HepG2 (cell line): ENCODE measurements around the gene SLC41A3. TPM values are rescaled to one million over a fixed set of nuclear protein-coding genes. Genes with fewer than 3 reads are reported as not detected.

Experiments
- ATAC-seq: fragments of 200-7000 bp; cut with Tn5 transposase; 3 replicates; pipeline ENCODE4 v1.9.1; 2020; ENCODE audit warnings: mild to moderate bottlenecking, moderate library complexity
- BruUV-seq: library from RNA; stranded (reverse); fragments of 400-500 nt; replicated peaks from 2 replicates; lab custom pipeline; 2021; lab: Mats Ljungman, UMichigan
- CTCF ChIA-PET: fragments of 300-600 bp; formaldehyde crosslinking; extraction: SDS; loops from one replicate; lab custom pipeline; 2021; ENCODE audit warnings: low total read pairs, inconsistent platforms, low intra/inter-chr PET ratio; lab: Yijun Ruan, JAX
- POLR2A ChIA-PET: fragments of 350-600 bp; sonication (Branson Sonifier 250); formaldehyde crosslinking; loops from one replicate; lab custom pipeline; 2020; ENCODE audit warnings: antibody characterized with exemption, inconsistent platforms; lab: Yijun Ruan, JAX
- DNase-seq: peaks from one replicate; pipeline ENCODE4 v3.0.0-alpha.2; 2015; ENCODE audit warnings: low spot score
- FAIRE-seq: peaks from 3 replicates; lab custom pipeline; 2011; peaks lifted over from hg19 to GRCh38; lab: Jason Lieb, UNC
- H2AFZ ChIP-seq: one replicate; pipeline ENCODE4 v1.6.1; 2011; ENCODE audit warnings: low read length, inconsistent platforms
- H3K27ac ChIP-seq: fragments of 300-600 bp; 3 replicates; pipeline ENCODE4 v1.8.0; 2011; ENCODE audit warnings: mixed run types, mild to moderate bottlenecking, mixed read lengths, low read length, inconsistent platforms; ENCODE audit not compliant: insufficient read depth; ENCODE audit errors: extremely low read length
- H3K27me3 ChIP-seq, 2 experiments: fragments of 200-600 bp in 1 of 2; 2 replicates in 1 of 2; 3 replicates in 1 of 2; pipeline versions ENCODE4 v1.6.0 to v1.8.0; 2011; ENCODE audit warnings: low read length in 2 of 2, mild to moderate bottlenecking in 2 of 2, moderate library complexity in 2 of 2, inconsistent platforms in 1 of 2; ENCODE audit not compliant: insufficient read depth in 2 of 2, control insufficient read depth in 1 of 2
- H3K36me3 ChIP-seq, 2 experiments: fragments of 200-600 bp in 1 of 2; replicated peaks in 1 of 2; 2 replicates in 1 of 2; 3 replicates in 1 of 2; pipeline versions ENCODE4 v1.5.1 to v1.8.0; 2011; ENCODE audit warnings: low read length in 2 of 2, inconsistent platforms in 1 of 2; ENCODE audit not compliant: insufficient read depth in 2 of 2, control insufficient read depth in 1 of 2
- H3K4me1 ChIP-seq: 2 replicates; pipeline ENCODE4 v1.5.1; 2012; ENCODE audit warnings: low read length, inconsistent platforms; ENCODE audit not compliant: insufficient read depth
- H3K4me2 ChIP-seq: 2 replicates; pipeline ENCODE4 v1.6.0; 2011; ENCODE audit warnings: low read depth, low read length, inconsistent platforms
- H3K4me3 ChIP-seq, 3 experiments: fragments of 200-600 bp in 1 of 3; sonication (generic), shearing (Covaris generic) in 1 of 3; replicated peaks in 1 of 3; 2 replicates each; pipeline ENCODE4 v1.5.1; 2011 to 2016; ENCODE audit warnings: low read length in 3 of 3, inconsistent platforms in 2 of 3, low read depth in 2 of 3, mild to moderate bottlenecking in 2 of 3, control low read depth in 1 of 3, mixed read lengths in 1 of 3; ENCODE audit not compliant: insufficient read depth in 1 of 3
- H3K79me2 ChIP-seq: one replicate; pipeline ENCODE4 v1.6.1; 2011; ENCODE audit warnings: low read length, inconsistent platforms; ENCODE audit not compliant: insufficient read depth
- H3K9ac ChIP-seq: 2 replicates; pipeline ENCODE4 v1.6.0; 2011; ENCODE audit warnings: mild to moderate bottlenecking, low read depth, low read length, inconsistent platforms; ENCODE audit not compliant: insufficient read depth
- H3K9me3 ChIP-seq: 2 replicates; pipeline ENCODE4 v1.5.1; 2012; ENCODE audit warnings: mild to moderate bottlenecking, low read length
- H4K20me1 ChIP-seq: 2 replicates; pipeline ENCODE4 v1.6.0; 2011; ENCODE audit warnings: inconsistent platforms, mild to moderate bottlenecking, low read length, moderate library complexity; ENCODE audit not compliant: insufficient read depth
- BHLHE40 ChIP-seq: IDR thresholded peaks from 2 replicates; pipeline ENCODE4 v1.6.1; 2011; ENCODE audit warnings: low read length, improper control_type of control experiment
- CREB1 ChIP-seq, 2 experiments: fragments of 450-650 bp in 1 of 2; IDR thresholded peaks; 2 replicates each; pipeline ENCODE4 v1.6.1; 2016 to 2017; ENCODE audit warnings: control low read depth in 1 of 2, mild to moderate bottlenecking in 1 of 2, missing compliant biosample characterization in 1 of 2, missing genetic modification characterization in 1 of 2
- EZH2 ChIP-seq: conservative IDR thresholded peaks from 2 replicates; pipeline ENCODE4 v1.6.1; 2012; ENCODE audit warnings: mild to moderate bottlenecking, low read depth, low read length, moderate library complexity
- NFE2 ChIP-seq: sonication (generic); formaldehyde crosslinking; IDR thresholded peaks from 2 replicates; pipeline ENCODE4 v1.4.0; 2020; ENCODE audit warnings: missing genetic modification reagents
- REXO4 ChIP-seq: sonication (generic); formaldehyde crosslinking; IDR thresholded peaks from 2 replicates; pipeline ENCODE4 v1.8.0; 2022; ENCODE audit warnings: missing genetic modification reagents, mild to moderate bottlenecking, borderline replicate concordance
- RFX5 ChIP-seq: IDR thresholded peaks from 2 replicates; pipeline ENCODE4 v1.6.1; 2011; ENCODE audit warnings: low read depth, low read length, improper control_type of control experiment
- TAF1 ChIP-seq: sonication (generic); formaldehyde crosslinking; IDR thresholded peaks from 2 replicates; pipeline ENCODE4 v1.4.0; 2020; ENCODE audit warnings: missing genetic modification reagents
- TAF15 ChIP-seq: fragments of 200-400 bp; formaldehyde crosslinking; IDR thresholded peaks from one replicate; pipeline ENCODE4 v1.6.1; 2018; ENCODE audit warnings: mild to moderate bottlenecking, low read depth, low read length; ENCODE audit not compliant: poor library complexity, severe bottlenecking
- TRIM22 ChIP-seq: fragments of 450-650 bp; IDR thresholded peaks from 2 replicates; pipeline ENCODE4 v1.6.1; 2017
- ZFP37 ChIP-seq: sonication (generic); formaldehyde crosslinking; IDR thresholded peaks from 2 replicates; pipeline ENCODE4 v1.4.0; 2020; ENCODE audit warnings: missing genetic modification reagents, borderline replicate concordance
- ZHX1 ChIP-seq: sonication (generic); formaldehyde crosslinking; IDR thresholded peaks from 2 replicates; pipeline ENCODE4 v1.8.1; 2022; ENCODE audit warnings: low read depth, mild to moderate bottlenecking, missing genetic modification reagents
- ZNF17 ChIP-seq: sonication (generic); formaldehyde crosslinking; IDR thresholded peaks from 2 replicates; pipeline ENCODE4 v1.5.0; 2020; ENCODE audit warnings: mild to moderate bottlenecking, missing genetic modification reagents
- ZNF207 ChIP-seq: fragments of 450-650 bp; IDR thresholded peaks from 2 replicates; pipeline ENCODE4 v1.6.1; 2016; ENCODE audit warnings: antibody characterized with exemption, borderline replicate concordance
- ZNF816 ChIP-seq: sonication (generic); formaldehyde crosslinking; IDR thresholded peaks from 2 replicates; pipeline ENCODE4 v1.8.0; 2022; ENCODE audit warnings: missing genetic modification reagents, mild to moderate bottlenecking, borderline replicate concordance
- WGBS: methylation state at CpG from one replicate; pipeline ENCODE4 v1.1.6; 2017; ENCODE audit warnings: low lambda C conversion rate; 5-methylcytosine and 5-hydroxymethylcytosine counted together
- in situ Hi-C: cut with HindIII; loops from 2 replicates; pipeline ENCODE4 v1.10.0; 2017; ENCODE audit warnings: low pct_unique_long_range_greater_than_20kb; ENCODE audit not compliant: extremely low pct_ligation_motif_present
- intact Hi-C: fragments of 100-400 bp; cut with micrococcal nuclease; formaldehyde crosslinking; loops from one replicate; pipeline ENCODE4 v1.10.0; 2022; ENCODE audit not compliant: unreplicated experiment
- polyA plus RNA-seq, 8 experiments: library from polyadenylated mRNA; depleted of rRNA in 3 of 8; stranded (reverse) in 7 of 8; unstranded in 1 of 8; fragments of >200 nt; fragmentation: Illumina TruSeq in 4 of 8; extraction: Trizol in 4 of 8; gene quantifications; 2 replicates each; pipeline versions ENCODE4 v1.2.1 to v1.2.3, GENCODE V29; 2011 to 2016; ENCODE audit warnings: low read depth in 4 of 8, missing spikeins in 1 of 8, mixed read lengths in 1 of 8; ENCODE audit not compliant: insufficient read depth in 1 of 8
- total RNA-seq, 5 experiments: library from RNA; depleted of rRNA; stranded (reverse); fragments of >200 nt; fragmentation: Illumina TruSeq; extraction: Trizol; gene quantifications; 2 replicates each; pipeline ENCODE4 v1.2.3, GENCODE V29; 2016; ENCODE audit warnings: low read depth in 1 of 5

SLC41A3 gene
- total and polyA plus RNA-seq, 2 of the 13 experiments (the other 11 are each of a cell fraction or from before 2014, with no cell fraction given), result 26.0 to 71.1 TPM

DNA sequence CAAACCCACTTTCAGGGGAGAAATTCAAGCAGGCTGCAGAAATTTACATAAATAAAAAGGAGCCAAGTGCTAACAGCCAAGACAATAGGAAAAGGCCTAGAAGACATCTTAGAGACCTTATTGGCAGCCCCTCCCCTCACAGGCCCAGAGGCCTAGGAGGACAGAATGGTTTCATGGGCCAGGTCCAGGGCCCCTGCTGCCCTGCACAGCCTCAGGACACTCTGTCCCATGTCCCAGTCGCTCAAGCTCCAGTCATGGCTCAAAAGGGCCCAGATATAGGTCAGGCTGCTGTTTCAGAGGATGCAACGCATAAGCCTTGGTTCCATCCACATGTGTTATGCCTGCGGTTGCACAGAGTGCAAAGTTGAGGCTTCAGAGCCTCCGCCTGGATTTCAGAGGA lies 55.8 kb downstream of the SLC41A3 start:
- 60% methylated on average over 2 of the region's 4 CpGs for WGBS
- H3K4me3 ChIP-seq, result no peak overlapping the region
- no peaks in the 10 kb centered on the region for H4K20me1 ChIP-seq
- H3K79me2 ChIP-seq, result no peaks in the 10 kb centered on the region
- intact Hi-C loops, result no loop called here
- no peak overlapping the region for H3K9ac ChIP-seq
- no peaks in the 10 kb centered on the region for H3K4me1 ChIP-seq
- ChIA-PET CTCF (no interaction called here), POLR2A (no interaction called here)
- no peaks in the 10 kb centered on the region for H3K27me3 ChIP-seq
- TF ChIP-seq TAF1 (CRISPR knock-in tag) (no peak), ZNF17 (CRISPR knock-in tag) (no peak), NFE2 (CRISPR knock-in tag) (no peak), REXO4 (no peak), RFX5 (no peak), ZNF816 (CRISPR knock-in tag) (no peak), ZFP37 (CRISPR knock-in tag) (no peak), TRIM22 (no peak), BHLHE40 (no peak), ZNF207 (no peak), TAF15 (no peak), EZH2 (no peak), CREB1 (IDR thresholded peaks at IDR 0.05) (no peak), CREB1 (CRISPR knock-in tag; IDR thresholded peaks at IDR 0.05) (no peak), ZHX1 (CRISPR knock-in tag) (no peak)
- no peak for DNase-seq
- ATAC-seq, result no peak
- H3K27ac ChIP-seq, result no peak overlapping the region
- no TSS peak for BruUV-seq
- in situ Hi-C loops, result no loop called here
- H2AFZ ChIP-seq, result no peak overlapping the region
- peaks cover 0 to 6% of the 10 kb centered on the region in 2 experiments; a peak in 1 of 5 replicates for H3K36me3 ChIP-seq
- H3K4me2 ChIP-seq, result no peak overlapping the region
- peaks cover 15% of the 10 kb centered on the region for H3K9me3 ChIP-seq
- no peak for FAIRE-seq
